Occipital lobe (tissue), 2 donors: Measurements from ENCODE around the gene SF3B3. TPM values are rescaled to one million over a fixed set of nuclear protein-coding genes. Genes with fewer than 3 reads are reported as not detected.

Source experiments
- DNase-seq: peaks from one replicate; lab custom pipeline; 2025; lab: John Stamatoyannopoulos, UW
- total RNA-seq: library from RNA; depleted of rRNA; stranded (reverse); fragments of >200 nt; gene quantifications from one replicate; pipeline ENCODE4 v1.2.3, GENCODE V29; 2014

The SF3B3 gene
- 87.3 TPM for total RNA-seq

DNA sequence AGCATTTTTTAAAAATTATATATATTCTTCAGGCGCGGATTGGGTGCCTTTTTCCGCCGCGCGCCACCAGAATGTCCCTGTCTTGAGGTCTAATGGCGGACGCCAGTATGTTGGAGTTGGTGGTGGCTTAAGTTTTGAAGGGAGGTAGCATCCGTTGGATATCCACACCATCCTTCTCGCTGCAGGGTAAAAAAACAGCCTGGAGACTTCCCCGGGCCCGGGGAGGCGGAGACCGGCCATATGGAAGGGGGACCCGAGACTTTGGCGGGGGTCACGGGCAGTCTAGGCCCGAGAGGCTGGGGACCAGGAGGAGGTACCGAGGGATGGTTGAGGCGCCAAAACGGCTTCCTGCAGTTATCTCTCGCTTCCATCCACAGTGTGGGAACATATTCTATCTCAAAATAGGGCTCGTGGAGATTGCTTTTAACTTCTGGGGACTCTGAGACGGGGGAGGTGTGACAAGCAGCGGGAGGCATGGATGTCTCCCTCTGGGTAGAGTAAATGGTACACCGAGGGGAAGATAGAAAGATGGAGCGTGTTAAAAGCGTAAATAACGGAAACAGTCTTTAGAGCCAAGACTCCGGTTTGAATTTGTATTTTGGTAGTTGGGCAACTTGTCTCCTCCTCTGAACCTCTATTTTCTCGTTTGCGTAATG, at the start of gene SF3B3:
Gene SF3B3, plus strand, starts transcription at position 74 of the 656 bp plus-strand sequence. CDS start 2,841 bp downstream, outside the sequence.
- DNase-seq = peak; percentile 72

DNA sequence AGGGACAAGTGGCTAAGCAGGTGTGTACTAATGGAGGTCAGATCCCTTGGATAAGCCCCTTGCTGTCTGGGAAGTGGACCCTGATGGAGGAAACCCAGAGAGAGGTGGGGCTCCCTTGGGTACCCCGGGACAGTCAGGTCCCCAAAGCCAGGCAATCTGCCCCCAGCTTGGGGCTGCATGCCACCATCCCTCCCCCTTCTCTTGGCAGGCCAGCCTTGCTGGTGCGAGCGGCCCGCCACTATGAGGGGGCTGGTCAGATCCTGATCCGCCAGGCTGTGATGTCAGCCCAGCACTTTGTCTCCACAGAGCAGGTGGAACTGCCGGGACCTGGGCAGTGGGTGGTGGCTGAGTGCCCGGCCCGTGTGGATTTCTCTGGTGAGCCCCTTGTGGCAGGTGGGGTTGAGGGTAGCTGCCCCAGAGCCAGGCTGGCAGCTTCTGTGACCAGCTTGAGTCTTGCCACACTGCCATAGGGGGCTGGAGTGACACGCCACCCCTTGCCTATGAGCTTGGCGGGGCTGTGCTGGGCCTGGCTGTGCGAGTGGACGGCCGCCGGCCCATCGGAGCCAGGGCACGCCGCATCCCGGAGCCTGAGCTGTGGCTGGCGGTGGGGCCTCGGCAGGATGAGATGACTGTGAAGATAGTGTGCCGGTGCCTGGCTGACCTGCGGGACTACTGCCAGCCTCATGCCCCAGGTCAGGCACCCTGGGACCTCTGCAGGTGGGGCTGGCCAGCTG, 49.1 kb upstream of the SF3B3 start:
- DNase-seq = no peak

DNA sequence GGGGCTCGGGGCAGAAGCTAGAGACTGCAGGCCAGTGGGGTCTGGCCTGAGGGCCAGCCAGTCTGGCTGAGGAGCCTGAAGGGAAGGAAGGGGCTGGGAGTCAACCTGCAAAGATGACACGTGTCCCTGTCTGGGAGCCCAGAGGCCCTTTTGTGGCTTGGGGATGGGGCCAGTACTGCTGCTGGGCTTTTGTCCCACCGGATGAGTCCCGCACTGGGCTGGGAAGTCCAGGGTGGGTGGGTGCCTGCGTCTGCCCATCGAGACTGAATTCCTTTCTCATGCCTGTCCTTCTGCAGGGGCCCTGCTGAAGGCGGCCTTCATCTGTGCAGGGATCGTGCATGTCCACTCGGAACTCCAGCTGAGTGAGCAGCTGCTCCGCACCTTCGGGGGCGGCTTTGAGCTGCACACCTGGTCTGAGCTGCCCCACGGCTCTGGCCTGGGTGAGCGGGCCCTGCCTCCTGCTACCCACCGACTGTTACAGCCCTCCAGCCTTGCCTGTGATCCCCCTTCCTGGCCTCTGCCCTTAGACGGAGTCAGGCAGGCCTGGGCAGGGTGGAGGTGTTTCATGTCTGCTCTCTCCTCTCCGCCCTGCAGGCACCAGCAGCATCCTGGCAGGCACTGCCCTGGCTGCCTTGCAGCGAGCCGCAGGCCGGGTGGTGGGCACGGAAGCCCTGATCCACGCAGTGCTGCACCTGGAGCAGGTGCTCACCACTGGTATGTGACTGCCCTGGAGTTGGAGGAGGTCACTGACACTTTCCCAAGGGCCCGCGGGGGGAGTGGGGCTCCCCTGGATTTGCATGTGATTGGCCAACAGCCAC, 48.4 kb upstream of the SF3B3 start:
- no peak for DNase-seq

DNA sequence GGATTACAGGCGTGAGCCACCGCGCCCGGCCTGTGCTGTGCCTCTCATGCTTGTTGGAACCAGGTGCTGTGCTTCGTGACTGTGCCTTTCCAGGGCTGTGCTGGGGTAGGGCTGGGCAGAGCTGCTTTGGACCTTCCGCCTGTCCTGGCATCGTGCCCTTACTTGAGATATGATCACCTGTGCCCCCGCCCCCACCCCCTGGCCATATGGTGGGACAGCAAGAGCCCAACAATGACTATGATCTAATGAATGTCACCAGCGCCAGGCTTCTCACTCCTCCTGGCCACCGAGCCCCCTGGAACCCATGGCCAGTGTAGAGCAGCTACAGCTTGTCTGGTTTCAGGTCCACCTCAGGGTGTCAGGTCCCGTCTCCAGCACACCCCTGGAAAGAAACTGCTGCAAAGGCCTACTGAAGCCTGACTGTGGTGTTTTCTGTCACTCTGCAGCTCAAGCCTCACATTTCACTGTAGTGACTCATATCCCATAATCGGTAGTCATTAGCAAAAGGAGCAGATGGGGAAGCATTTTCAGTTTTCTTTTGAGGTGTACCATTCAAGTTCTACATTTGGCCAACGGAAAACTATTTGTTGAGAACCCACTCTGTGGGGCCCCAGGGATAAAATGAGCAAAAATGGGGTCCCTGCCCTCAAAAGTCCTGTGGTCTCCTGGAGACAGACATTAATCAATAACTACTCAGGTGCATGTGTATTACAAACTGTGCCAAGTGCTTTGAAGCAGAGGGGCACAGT, 47.2 kb upstream of the SF3B3 start:
- no peak for DNase-seq

DNA sequence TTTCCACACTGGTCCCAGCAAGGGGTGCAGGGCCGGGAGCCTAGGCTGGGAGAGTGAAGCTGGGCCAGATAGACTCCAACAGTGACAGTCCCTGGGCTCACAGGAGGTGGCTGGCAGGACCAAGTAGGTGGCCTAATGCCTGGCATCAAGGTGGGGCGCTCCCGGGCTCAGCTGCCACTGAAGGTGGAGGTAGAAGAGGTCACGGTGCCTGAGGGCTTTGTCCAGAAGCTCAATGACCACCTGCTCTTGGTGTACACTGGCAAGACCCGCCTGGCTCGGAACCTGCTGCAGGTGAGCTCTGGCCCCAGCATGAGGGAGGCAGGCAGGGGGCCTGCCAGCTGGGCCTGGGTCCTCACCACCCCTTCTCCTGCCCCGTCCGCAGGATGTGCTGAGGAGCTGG, 45.4 kb upstream of the SF3B3 start:
- no peak for DNase-seq

GRCh38 chr16:70478912-70479341, 44.7 kb upstream of the SF3B3 start:
- no peak for DNase-seq

DNA sequence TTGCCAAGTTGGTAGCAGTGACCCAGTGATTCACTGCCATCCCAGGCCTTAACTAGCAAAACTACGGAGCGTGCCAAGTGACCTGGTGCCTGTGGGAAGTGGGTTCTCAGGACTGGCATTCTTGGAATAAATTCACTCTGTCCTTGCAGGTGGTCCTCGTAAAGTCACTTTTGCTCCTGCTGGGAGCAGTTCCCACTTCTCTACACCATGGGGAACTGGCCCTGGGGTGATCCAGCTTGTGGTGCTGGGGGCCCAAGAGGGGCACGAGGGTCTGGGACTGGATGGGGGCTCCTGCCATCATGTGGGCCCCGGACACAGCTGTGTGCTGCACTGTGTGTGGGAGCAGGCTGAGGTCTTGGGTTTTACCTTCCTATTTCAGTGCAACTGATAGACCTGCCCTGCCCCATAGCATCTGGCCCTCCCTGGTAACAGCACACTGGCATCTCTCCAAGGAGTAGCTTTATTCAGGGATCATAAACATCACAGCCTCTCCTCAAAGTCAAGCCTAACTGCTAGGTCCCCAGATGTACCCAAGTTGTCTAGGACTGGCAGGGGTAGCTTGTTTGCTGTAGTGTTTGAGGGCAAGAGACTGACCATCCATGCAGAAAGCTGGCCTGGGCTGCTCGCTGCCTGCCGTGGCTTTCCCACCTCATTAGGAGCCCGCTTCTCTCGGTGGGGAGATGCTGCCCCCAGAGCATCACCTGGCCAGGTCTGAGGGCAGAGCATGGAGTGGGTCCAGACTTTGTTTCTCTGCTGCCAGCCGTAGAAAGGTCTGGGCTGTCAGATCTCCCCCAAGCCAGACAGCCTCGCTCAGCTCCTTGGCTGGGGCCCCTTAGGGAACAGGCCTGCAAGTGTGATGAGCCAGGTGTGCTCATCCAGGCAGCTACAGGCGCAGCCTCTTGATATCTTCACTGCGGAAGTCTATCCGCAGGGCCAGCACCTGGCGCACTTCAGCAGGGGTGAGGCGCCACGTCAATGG, 43.2 kb upstream of the SF3B3 start:
- no peak for DNase-seq

DNA sequence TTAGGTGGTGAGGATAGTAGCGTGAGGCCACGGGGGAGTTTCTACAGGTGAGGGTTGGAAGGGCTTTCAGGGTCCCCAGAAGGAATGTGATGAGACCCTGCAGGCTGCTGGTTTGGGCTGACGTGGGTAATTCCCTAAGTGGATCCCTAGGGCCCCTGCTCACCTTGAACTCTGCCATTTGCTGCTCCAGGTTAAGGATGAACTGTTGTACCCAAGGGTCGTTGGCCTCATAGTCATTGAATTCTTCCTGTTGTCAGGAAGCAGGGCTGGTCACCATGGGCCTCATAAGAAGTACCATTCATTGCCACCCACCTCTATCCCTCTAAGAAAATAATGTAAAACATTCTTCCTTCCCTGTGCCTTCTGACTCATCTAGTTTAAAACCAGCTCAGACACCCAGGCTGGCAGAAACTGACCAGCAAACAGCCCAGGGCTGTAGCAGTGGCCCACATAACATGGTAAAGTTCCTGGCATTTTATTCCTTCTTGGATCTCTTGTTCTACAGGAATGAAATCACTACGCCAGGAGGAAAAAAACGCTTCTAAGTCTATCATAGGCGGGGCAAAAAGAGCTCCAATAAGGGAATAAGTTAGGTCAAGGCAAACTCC, 41.6 kb upstream of the SF3B3 start:
- no peak for DNase-seq

DNA sequence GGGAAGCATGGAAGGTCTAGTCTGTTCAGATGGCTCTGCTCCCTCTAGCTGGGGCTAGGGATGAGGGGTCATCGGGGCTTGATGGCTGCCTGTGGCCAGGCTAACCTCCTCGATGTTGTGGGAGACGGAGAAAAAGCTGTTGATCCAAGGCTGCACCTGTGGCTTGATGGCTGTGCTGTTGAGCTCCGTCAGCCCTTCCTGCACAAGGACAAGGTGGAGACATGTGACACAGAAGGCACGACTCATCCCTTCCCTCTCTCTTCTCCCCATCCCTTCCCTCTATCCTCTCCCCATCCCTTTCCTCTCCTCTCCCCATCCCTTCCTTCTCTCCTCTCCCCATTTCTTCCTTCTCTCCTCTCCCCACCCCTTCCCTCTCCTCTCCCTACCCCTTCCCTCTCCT, 41.0 kb upstream of the SF3B3 start:
- no peak for DNase-seq

DNA sequence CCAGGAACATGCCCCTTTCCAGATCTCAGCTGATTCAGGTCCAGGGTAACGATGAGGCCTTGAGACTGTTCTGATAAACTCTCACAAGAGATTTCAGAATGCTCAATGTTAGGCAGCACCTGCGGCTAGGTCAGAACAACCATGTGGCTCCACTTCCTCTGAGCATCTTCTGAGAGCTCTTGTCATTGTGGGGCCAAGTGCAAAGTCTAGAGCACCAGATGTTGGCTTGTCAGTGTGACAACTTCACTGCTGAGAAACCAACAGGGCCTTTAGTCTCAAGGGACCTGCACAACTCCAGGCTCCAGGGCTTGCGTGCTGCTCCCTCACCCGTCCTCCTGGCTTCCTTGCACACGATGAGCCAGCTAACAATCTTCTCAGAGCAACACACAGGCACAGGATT, 40.2 kb upstream of the SF3B3 start:
- DNase-seq = no peak

DNA sequence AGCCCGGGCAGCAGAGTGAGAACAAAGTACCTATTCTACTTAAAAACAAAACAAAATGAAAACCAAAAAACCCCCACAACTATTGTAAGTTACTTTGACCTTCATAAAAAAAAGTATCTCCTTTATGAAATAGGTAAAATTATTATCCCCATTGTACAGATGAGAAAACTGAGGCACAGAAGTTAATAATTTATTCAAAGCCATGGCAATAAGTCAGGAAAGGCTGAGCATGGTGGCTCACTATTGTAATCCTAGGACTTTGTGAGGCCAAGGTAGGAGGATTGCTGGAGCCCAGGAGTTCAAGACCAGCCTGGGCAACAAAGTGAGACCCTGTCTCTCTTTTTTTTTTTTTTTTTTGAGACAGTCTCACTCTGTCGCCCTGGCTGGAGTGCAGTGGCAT, 38.7 kb upstream of the SF3B3 start:
- DNase-seq = no peak

DNA sequence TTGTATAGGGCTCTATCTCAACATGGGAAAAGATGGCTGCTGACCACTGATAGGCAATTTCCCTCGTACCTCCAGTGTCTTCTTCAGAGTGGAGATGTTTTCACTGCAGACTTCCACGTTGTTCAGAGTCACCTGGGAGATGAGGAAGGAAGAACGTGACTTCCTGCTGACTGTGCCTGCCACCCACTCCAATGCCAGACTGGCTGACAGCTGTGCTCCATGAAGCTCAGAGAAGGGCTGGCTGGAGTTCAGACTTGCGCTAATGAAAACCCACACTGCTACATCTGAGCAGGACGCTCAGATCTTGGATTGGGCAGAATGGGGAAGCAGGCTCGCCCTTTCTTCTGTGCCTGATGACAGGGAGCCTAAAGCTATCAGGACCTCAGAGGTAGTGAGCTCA, 33.4 kb upstream of the SF3B3 start:
- peak; percentile 46 for DNase-seq

- no peak for DNase-seq
Observed at GRCh38 chr16:70493802-70494201, 29.8 kb upstream of the SF3B3 start.

DNA sequence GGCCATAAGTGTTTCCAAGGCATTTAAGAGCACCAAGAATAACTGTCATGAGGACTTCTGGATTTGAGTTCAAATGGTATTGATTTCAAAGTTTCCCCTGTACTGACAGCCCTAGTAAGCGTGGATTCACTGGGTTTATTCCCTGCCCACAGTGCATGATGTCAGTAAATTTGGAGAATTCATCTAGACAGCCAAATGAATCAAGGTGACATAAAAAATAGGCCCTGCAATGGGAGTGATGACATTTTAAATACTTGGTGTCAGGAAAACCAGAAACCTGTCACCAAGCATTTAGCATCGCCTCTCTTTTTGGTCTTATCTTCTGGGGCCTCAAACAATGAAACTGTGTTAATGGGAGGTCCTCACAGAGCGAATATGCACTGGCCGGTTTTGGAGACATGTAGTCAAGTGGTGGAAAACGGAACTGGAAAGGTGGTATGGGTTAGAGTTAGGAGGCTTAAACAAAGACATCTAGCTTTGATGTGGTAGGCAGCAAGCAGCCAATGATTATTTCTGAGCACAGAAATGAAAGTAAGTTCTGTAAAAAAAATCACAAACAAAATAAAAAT, 29.3 kb upstream of the SF3B3 start:
- no peak for DNase-seq

DNA sequence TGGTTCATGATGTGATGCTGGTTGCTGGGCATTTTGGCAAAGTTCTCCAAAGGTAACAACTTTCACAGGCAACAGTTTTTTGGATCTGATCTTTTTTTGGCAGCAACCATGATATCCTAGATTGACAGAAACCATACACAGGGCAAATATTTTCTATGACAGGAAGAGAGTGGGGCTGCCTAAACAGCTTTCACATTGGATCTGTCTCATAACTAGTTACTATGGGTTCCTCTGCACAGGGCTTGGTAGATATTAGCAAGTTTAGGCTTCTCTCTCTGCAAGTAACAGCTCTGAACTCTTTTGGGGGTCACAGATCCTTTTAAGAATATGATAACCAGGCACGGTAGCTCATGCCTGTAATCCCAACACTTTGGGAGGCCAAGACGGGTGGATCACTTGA, 28.8 kb upstream of the SF3B3 start:
- no peak for DNase-seq

DNA sequence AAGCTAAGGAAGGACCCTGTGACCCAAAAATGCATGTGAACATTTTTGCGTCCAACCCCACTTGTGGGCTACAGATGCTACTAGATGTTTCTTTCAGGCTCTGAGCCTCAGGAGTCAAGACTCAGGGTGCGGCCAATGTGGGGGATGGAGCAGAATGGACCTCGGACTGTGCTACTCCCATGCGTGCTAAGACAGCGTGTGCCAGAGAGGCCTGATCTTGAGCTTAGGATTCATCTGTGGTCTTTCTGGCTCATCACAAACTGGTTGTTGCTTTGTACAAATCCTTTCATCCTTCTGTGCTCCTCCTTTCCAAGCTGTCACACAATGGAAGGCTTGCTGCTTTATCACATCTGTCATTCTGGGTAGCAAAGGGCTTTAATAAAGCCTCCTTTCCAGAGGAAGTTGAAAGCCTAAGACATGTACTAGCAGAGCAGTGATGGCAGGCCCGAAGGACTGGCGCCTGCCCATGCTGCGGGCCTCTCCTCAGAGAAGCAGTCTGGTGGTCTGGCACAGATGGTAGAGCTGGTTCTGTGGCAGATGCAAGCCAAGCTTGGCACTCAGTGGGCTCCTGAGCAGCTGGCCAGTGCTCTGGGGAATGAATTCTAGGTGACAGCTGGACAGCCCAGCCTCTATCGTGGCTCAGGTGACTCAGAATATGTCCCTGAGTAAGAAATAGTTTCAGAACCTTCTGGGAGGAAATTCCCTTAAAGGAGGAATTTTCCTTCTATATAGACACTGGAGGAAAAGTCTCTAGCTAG, 28.0 kb upstream of the SF3B3 start:
- DNase-seq = no peak

DNA sequence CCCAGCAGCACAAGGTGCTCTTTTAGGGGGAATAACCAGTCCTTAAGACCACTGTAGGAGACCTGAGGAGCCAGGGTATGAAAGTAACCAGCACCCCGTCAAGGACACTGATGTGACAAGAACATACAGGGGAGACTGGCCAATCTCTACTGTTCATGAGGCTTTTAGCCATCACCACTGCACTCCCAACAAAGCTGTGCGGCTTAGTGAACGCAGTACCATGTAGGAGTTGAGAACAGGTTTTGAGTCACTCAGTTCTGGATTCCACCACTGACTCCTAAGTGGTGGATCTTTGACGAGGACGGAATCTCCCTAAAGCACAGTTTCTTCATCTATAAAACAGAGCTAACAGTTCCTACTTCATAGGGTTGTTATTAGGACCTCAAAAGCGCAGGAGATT, 27.1 kb upstream of the SF3B3 start:
- no peak for DNase-seq

DNA sequence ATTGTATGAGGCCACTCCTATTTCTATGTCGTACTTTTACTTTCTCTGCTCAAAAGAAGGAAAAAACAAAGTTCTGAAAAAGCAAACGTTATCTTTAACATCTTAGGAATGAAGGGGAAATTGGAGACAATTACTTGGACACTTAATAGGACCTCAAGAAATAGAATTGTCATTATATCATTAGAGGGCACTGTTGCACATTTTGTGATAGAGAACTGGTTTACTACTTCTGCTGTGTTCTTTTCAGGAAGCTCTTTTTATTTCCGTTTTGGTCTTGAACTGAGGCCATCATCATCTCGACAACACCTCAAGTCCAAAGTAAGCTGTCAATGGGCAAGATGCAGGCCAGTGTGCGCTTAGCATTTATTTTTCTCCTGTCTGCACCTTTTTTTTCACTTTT, 14.9 kb upstream of the SF3B3 start:
- no peak for DNase-seq

GRCh38 chr16:70510216-70510615, 13.4 kb upstream of the SF3B3 start:
- no peak for DNase-seq
